H1 (cell line): ENCODE results near the gene SCNN1A. TPM values are rescaled to one million over a fixed set of nuclear protein-coding genes. Genes with fewer than 3 reads are reported as not detected.

Experiments used
- CTCF ChIA-PET: fragments of 300-600 bp; sonication (Branson Sonifier 250); formaldehyde crosslinking; loops from one replicate; lab custom pipeline; 2021; ENCODE audit not compliant: partially characterized antibody; lab: Charles Lee
- POLR2A ChIA-PET: fragments of 300-600 bp; sonication (Branson Sonifier 250); formaldehyde crosslinking; loops from one replicate; lab custom pipeline; 2021; ENCODE audit warnings: inconsistent platforms; ENCODE audit not compliant: partially characterized antibody; lab: Charles Lee
- DNase-seq, 2 experiments: peaks; one replicate each; pipeline versions ENCODE4 v3.0.0 to v3.0.0-alpha.2; 2010 to 2022; ENCODE audit warnings: low spot score in 2 of 2, low read depth in 1 of 2, mixed read lengths in 1 of 2
- FAIRE-seq: peaks from 2 replicates; lab custom pipeline; 2011; peaks lifted over from hg19 to GRCh38; lab: Jason Lieb, UNC
- H2AFZ ChIP-seq: 2 replicates; pipeline ENCODE4 v1.8.1; 2012; ENCODE audit warnings: low read length, inconsistent platforms
- H2AK5ac ChIP-seq: 2 replicates; pipeline ENCODE4 v1.6.1; 2013; ENCODE audit warnings: low read depth, low read length
- H2BK120ac ChIP-seq: replicated peaks from 2 replicates; pipeline ENCODE3; 2013; ENCODE audit warnings: low read depth, low read length, inconsistent platforms
- H2BK12ac ChIP-seq: 2 replicates; pipeline ENCODE4 v1.6.1; 2013; ENCODE audit warnings: low read depth, low read length
- H2BK15ac ChIP-seq: 2 replicates; pipeline ENCODE4 v1.6.1; 2013; ENCODE audit warnings: low read length
- H2BK20ac ChIP-seq: 2 replicates; pipeline ENCODE4 v1.6.1; 2013; ENCODE audit warnings: low read length
- H2BK5ac ChIP-seq: 2 replicates; pipeline ENCODE4 v1.6.1; 2013; ENCODE audit warnings: low read depth, low read length
- H3K14ac ChIP-seq: 2 replicates; pipeline ENCODE4 v1.6.1; 2013; ENCODE audit warnings: inconsistent platforms; ENCODE audit not compliant: insufficient read length
- H3K18ac ChIP-seq: 2 replicates; pipeline ENCODE4 v1.6.1; 2013; ENCODE audit warnings: low read length; ENCODE audit errors: extremely low read depth
- H3K23ac ChIP-seq: 2 replicates; pipeline ENCODE4 v1.6.1; 2013; ENCODE audit warnings: inconsistent platforms; ENCODE audit not compliant: insufficient read length
- H3K23me2 ChIP-seq: 2 replicates; pipeline ENCODE4 v1.6.1; 2013; ENCODE audit warnings: low read depth, low read length
- H3K27ac ChIP-seq: 2 replicates; pipeline ENCODE4 v1.6.1; 2011; ENCODE audit warnings: low read depth, low read length, inconsistent platforms
- H3K27me3 ChIP-seq, 4 experiments: replicated peaks in 1 of 4; 1 replicate in 1 of 4; 2 replicates in 3 of 4; pipeline versions ENCODE4 v1.6.1 to v1.8.1; 2011 to 2013; ENCODE audit warnings: low read length in 3 of 4, mild to moderate bottlenecking in 3 of 4, inconsistent platforms in 2 of 4, mixed read lengths in 2 of 4, moderate library complexity in 1 of 4; ENCODE audit not compliant: control insufficient read depth in 3 of 4, insufficient read depth in 3 of 4; ENCODE audit errors: extremely low read depth in 1 of 4
- H3K36me3 ChIP-seq, 4 experiments: 2 replicates each; pipeline versions ENCODE4 v1.6.1 to v1.8.1; 2011 to 2013; ENCODE audit warnings: mild to moderate bottlenecking in 4 of 4, low read length in 3 of 4, moderate library complexity in 2 of 4, control low read depth in 1 of 4, inconsistent platforms in 1 of 4; ENCODE audit not compliant: insufficient read depth in 4 of 4, control insufficient read depth in 2 of 4
- H3K4ac ChIP-seq: replicated peaks from 2 replicates; pipeline ENCODE3; 2013; ENCODE audit warnings: low read length, low read depth, mixed read lengths, inconsistent platforms; ENCODE audit not compliant: insufficient read length
- H3K4me1 ChIP-seq, 4 experiments: replicated peaks in 1 of 4; 1 replicate in 1 of 4; 2 replicates in 3 of 4; pipeline versions ENCODE4 v1.6.1 to v1.8.1; 2011 to 2013; ENCODE audit warnings: low read length in 3 of 4, inconsistent platforms in 2 of 4, mixed read lengths in 1 of 4; ENCODE audit not compliant: insufficient read depth in 4 of 4, control insufficient read depth in 3 of 4
- H3K4me2 ChIP-seq, 2 experiments: 2 replicates each; pipeline versions ENCODE4 v1.6.1 to v1.8.1; 2011 to 2013; ENCODE audit warnings: low read depth in 2 of 2, low read length in 2 of 2, control low read depth in 1 of 2, inconsistent platforms in 1 of 2, mild to moderate bottlenecking in 1 of 2; ENCODE audit not compliant: insufficient read depth in 1 of 2
- H3K4me3 ChIP-seq, 4 experiments: fragments of 200-600, 300-600 bp in 1 of 4; sonication (generic), shearing (Covaris generic), sonication (Bioruptor Twin) in 1 of 4; 2 replicates each; pipeline versions ENCODE4 v1.5.1 to v1.8.1; 2011 to 2016; ENCODE audit warnings: low read length in 4 of 4, low read depth in 3 of 4, control low read depth in 2 of 4, inconsistent platforms in 2 of 4, mild to moderate bottlenecking in 2 of 4, mixed read lengths in 1 of 4, moderate library complexity in 1 of 4; ENCODE audit not compliant: insufficient read depth in 2 of 4; ENCODE audit errors: extremely low read depth in 1 of 4
- H3K56ac ChIP-seq: replicated peaks from 2 replicates; pipeline ENCODE3; 2013; ENCODE audit warnings: low read depth, mild to moderate bottlenecking, mixed read lengths, low read length, inconsistent platforms; ENCODE audit not compliant: insufficient read length
- H3K79me1 ChIP-seq: 2 replicates; pipeline ENCODE4 v1.6.1; 2013; ENCODE audit warnings: low read depth, low read length, control low read depth
- H3K79me2 ChIP-seq, 2 experiments: 2 replicates each; pipeline versions ENCODE4 v1.6.1 to v1.8.1; 2012 to 2013; ENCODE audit warnings: low read length in 2 of 2, mild to moderate bottlenecking in 2 of 2, inconsistent platforms in 1 of 2; ENCODE audit not compliant: insufficient read depth in 2 of 2, control insufficient read depth in 1 of 2
- H3K9ac ChIP-seq, 4 experiments: replicated peaks in 1 of 4; 1 replicate in 1 of 4; 2 replicates in 3 of 4; pipeline versions ENCODE4 v1.6.1 to v1.8.1; 2011 to 2013; ENCODE audit warnings: low read depth in 3 of 4, low read length in 3 of 4, control low read depth in 2 of 4, mild to moderate bottlenecking in 2 of 4, moderate library complexity in 2 of 4, inconsistent platforms in 1 of 4; ENCODE audit errors: extremely low read depth in 1 of 4
- H3K9me3 ChIP-seq, 2 experiments: 2 replicates each; pipeline versions ENCODE4 v1.6.1 to v1.8.1; 2012 to 2013; ENCODE audit warnings: mild to moderate bottlenecking in 2 of 2, moderate library complexity in 2 of 2, control low read depth in 1 of 2, inconsistent platforms in 1 of 2, low read depth in 1 of 2, low read length in 1 of 2, mixed read lengths in 1 of 2; ENCODE audit not compliant: insufficient read depth in 2 of 2
- H4K20me1 ChIP-seq, 2 experiments: replicated peaks in 1 of 2; 2 replicates each; pipeline versions ENCODE3 to v1.8.1; 2011 to 2013; ENCODE audit warnings: inconsistent platforms in 2 of 2, low read length in 2 of 2, mild to moderate bottlenecking in 1 of 2; ENCODE audit not compliant: insufficient read depth in 2 of 2, control insufficient read depth in 1 of 2
- H4K5ac ChIP-seq: 2 replicates; pipeline ENCODE4 v1.6.1; 2013; ENCODE audit warnings: low read length, low read depth, mixed read lengths, inconsistent platforms; ENCODE audit not compliant: insufficient read length
- H4K8ac ChIP-seq: 2 replicates; pipeline ENCODE4 v1.8.0; 2013; ENCODE audit warnings: mild to moderate bottlenecking, moderate library complexity, low read length, inconsistent platforms; ENCODE audit not compliant: insufficient read depth; ENCODE audit errors: extremely low read depth
- H4K91ac ChIP-seq: replicated peaks from 2 replicates; pipeline ENCODE3; 2013; ENCODE audit warnings: low read length, mixed read lengths, inconsistent platforms; ENCODE audit not compliant: insufficient read length
- ASH2L ChIP-seq: fragments of 200-600, 300-600 bp; sonication (generic); IDR thresholded peaks from one replicate; pipeline ENCODE4 v1.7.1; 2017; ENCODE audit warnings: low read length
- CBX8 ChIP-seq: fragments of 300-800, 300-1000 bp; sonication (generic); IDR thresholded peaks from 2 replicates; pipeline ENCODE4 v1.7.1; 2016; ENCODE audit warnings: low read depth, low read length, borderline replicate concordance
- KDM5A ChIP-seq: fragments of 200-600 bp; IDR thresholded peaks from 2 replicates; pipeline ENCODE4 v1.7.1; 2012; ENCODE audit warnings: mild to moderate bottlenecking, low read length, inconsistent platforms, mixed read lengths
- NRF1 ChIP-seq: IDR thresholded peaks from 2 replicates; pipeline ENCODE4 v1.6.1; 2011; ENCODE audit warnings: mild to moderate bottlenecking, low read depth, low read length, improper control_type of control experiment
- PHF8 ChIP-seq: fragments of 200-600 bp; sonication (generic); conservative IDR thresholded peaks from 2 replicates; pipeline ENCODE4 v1.7.1; 2012; ENCODE audit warnings: low read depth, mild to moderate bottlenecking, inconsistent platforms, low read length, moderate library complexity
- POLR2A ChIP-seq, 2 experiments: IDR thresholded peaks; 1 replicate in 1 of 2; 2 replicates in 1 of 2; pipeline ENCODE4 v1.6.1; 2011; ENCODE audit warnings: low read depth in 2 of 2, low read length in 2 of 2, mild to moderate bottlenecking in 2 of 2; ENCODE audit errors: control extremely low read depth in 1 of 2
- RXRA ChIP-seq: IDR thresholded peaks from 2 replicates; pipeline ENCODE4 v1.6.1; 2011; ENCODE audit warnings: low read depth, mild to moderate bottlenecking, low read length, moderate library complexity; ENCODE audit not compliant: insufficient read depth
- SAP30 ChIP-seq: fragments of 300-600 bp; sonication (generic); IDR thresholded peaks from 2 replicates; pipeline ENCODE4 v1.7.1; 2012; ENCODE audit warnings: low read length, moderate library complexity, mild to moderate bottlenecking, inconsistent platforms; ENCODE audit not compliant: insufficient read depth, insufficient replicate concordance
- TAF1 ChIP-seq: IDR thresholded peaks from 2 replicates; pipeline ENCODE4 v1.6.1; 2011; ENCODE audit warnings: mild to moderate bottlenecking, low read depth, low read length
- USF2 ChIP-seq: IDR thresholded peaks from 2 replicates; pipeline ENCODE4 v1.6.1; 2011; ENCODE audit warnings: low read length, improper control_type of control experiment
- WGBS, 2 experiments: shearing (Covaris generic) in 1 of 2; methylation state at CpG; one replicate each; pipeline versions ENCODE4 v1.1.6 to v1.1.7; 2013 to 2015; ENCODE audit warnings: low lambda C conversion rate in 2 of 2, mixed read lengths in 2 of 2, inconsistent platforms in 1 of 2, low coverage in 1 of 2, missing lambda C conversion rate in 1 of 2; ENCODE audit not compliant: insufficient replicate concordance in 2 of 2, insufficient coverage in 1 of 2, insufficient read length in 1 of 2; ENCODE audit errors: extremely low coverage in 1 of 2, missing lambda C conversion rate in 1 of 2; 5-methylcytosine and 5-hydroxymethylcytosine counted together
- polyA plus RNA-seq, 7 experiments: library from polyadenylated mRNA; depleted of rRNA in 3 of 7; stranded (reverse) in 5 of 7; unstranded in 2 of 7; fragments of >200 nt in 5 of 7; fragments of 200-250 nt in 2 of 7; gene quantifications; 1 replicate in 5 of 7; 2 replicates in 1 of 7; 4 replicates in 1 of 7; pipeline versions ENCODE4 v1.2.1 to v1.2.3, GENCODE V29; 2011 to 2013; ENCODE audit warnings: missing spikeins in 2 of 7, mixed read lengths in 2 of 7
- total RNA-seq: library from RNA; stranded (reverse); fragmentation: NEBNext Ultra II Directional; extraction: Animal tissue kit (Norgen Biotek cat#: 25700); gene quantifications from 2 replicates; pipeline ENCODE4 v1.2.1, GENCODE V29; 2021

SCNN1A gene
- total and polyA plus RNA-seq, 2 of the 8 experiments (the other 6 are each of a cell fraction or from before 2014, with no cell fraction given): 85.5 to 156 TPM

GRCh38 chr12:6380141-6381121 lies 5.1 kb upstream of the SCNN1A start:
- Histone ChIP-seq H3K4ac (no peak overlapping the region), H3K9ac (no peak overlapping the region), H2BK15ac (peak overlapping the region; percentile 33; the same call in 1 of the 2 replicates), H3K79me2 (no peaks in the 10 kb centered on the region), H4K5ac (no peak overlapping the region), H4K20me1 (no peaks in the 10 kb centered on the region), H4K91ac (no peak overlapping the region), H3K23ac (no peak overlapping the region), H3K9me3 (no peaks in the 10 kb centered on the region), H3K4me3 (no peak overlapping the region), H3K27ac (no peak overlapping the region), H3K79me1 (no peaks in the 10 kb centered on the region), H4K8ac (no peak overlapping the region), H2BK120ac (no peak overlapping the region), H3K4me1 (peaks cover 0 to 47% (median 38%) of the 10 kb centered on the region in 4 experiments; a peak in 6 of 7 replicates), H3K4me2 (no peak overlapping the region), H3K27me3 (peaks cover 0 to 26% (median 20%) of the 10 kb centered on the region in 4 experiments; a peak in 6 of 7 replicates), H2BK12ac (no peak overlapping the region; the same call in 1 of the 2 replicates), H3K56ac (no peak overlapping the region), H3K14ac (no peak overlapping the region), H3K36me3 (no peaks in the 10 kb centered on the region), H2BK5ac (no peak overlapping the region), H2AFZ (no peak overlapping the region), H2AK5ac (no peak overlapping the region), H3K18ac (peak overlapping the region; percentile 42; the same call in 1 of the 2 replicates), H2BK20ac (peak overlapping the region; percentile 44; the same call in 1 of the 2 replicates), H3K23me2 (peaks cover 9% of the 10 kb centered on the region; the same call in 1 of the 2 replicates)
- no peak for DNase-seq
- ChIA-PET POLR2A (interaction anchor here (0.9 to 6.8 kb wide), 10 partner anchors 7 to 90 kb away, joined by 3 to 57 read pairs (median 4); partner anchors contain the start of genes SCNN1A, TAPBPL and VAMP1), CTCF (interaction anchor here (0.6 to 3.0 kb wide), 10 partner anchors 9 to 322 kb away, joined by 3 to 19 read pairs (median 5); no protein-coding TSS in a partner anchor)
- 86% methylated on average over 13 of the region's 14 CpGs; no CpG with 5 or more reads in 1 of the 2 experiments for WGBS, 2 experiments
- no peak for FAIRE-seq
- TF ChIP-seq KDM5A (no peak), SAP30 (no peak), RXRA (no peak), PHF8 (no peak), TAF1 (no peak), ASH2L (no peak), NRF1 (no peak), POLR2A (IDR thresholded peaks at IDR 0.05; ENCODE audit: control extremely low read depth in 1 of 2, low read depth in 2 of 2, low read length in 2 of 2) (no peak), CBX8 (no peak), USF2 (no peak)
